GM12873 (cell line): ENCODE results near the gene FUT8.

Experiments used
- TF ChIP-seq, protein P1 (sequence below): IDR thresholded peaks from 2 replicates; pipeline ENCODE4 v1.5.1; 2012; ENCODE audit warnings: low read depth, mild to moderate bottlenecking, moderate library complexity, low read length, control low read depth; ENCODE audit not compliant: insufficient read depth; ENCODE audit errors: missing control alignments

The FUT8 gene

GRCh38 chr14:65472189-65472588 lies 59.7 kb downstream of the FUT8 start:
- TF ChIP-seq, protein P1, sequence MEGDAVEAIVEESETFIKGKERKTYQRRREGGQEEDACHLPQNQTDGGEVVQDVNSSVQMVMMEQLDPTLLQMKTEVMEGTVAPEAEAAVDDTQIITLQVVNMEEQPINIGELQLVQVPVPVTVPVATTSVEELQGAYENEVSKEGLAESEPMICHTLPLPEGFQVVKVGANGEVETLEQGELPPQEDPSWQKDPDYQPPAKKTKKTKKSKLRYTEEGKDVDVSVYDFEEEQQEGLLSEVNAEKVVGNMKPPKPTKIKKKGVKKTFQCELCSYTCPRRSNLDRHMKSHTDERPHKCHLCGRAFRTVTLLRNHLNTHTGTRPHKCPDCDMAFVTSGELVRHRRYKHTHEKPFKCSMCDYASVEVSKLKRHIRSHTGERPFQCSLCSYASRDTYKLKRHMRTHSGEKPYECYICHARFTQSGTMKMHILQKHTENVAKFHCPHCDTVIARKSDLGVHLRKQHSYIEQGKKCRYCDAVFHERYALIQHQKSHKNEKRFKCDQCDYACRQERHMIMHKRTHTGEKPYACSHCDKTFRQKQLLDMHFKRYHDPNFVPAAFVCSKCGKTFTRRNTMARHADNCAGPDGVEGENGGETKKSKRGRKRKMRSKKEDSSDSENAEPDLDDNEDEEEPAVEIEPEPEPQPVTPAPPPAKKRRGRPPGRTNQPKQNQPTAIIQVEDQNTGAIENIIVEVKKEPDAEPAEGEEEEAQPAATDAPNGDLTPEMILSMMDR, result no peak

- TF ChIP-seq, protein P1, result no peak
Observed at GRCh38 chr14:65476273-65476941, 63.9 kb downstream of the FUT8 start.

GRCh38 chr14:65476942-65477318 lies 64.4 kb downstream of the FUT8 start:
- TF ChIP-seq, protein P1, result no peak

DNA sequence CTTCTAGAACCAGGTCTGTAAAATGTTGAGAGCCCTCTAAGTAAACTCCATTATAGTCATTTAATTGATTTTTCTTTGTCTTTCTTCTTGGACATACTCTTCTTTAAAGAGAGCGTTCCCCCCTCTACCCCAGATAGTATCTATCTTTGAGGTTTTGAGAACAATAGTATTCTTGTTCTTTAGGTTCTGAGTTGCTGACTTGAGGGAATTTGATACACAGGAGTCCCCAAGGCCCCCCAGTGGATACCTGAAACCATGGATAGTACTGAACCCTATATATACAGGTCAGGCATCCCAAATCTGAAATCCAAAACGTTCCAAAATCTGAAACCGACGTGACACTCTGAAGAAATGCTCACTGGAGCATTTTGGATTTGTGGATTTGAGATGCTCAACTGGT lies 65.5 kb downstream of the FUT8 start:
- TF ChIP-seq, protein P1, result no peak

GRCh38 chr14:65478596-65478995 lies 66.1 kb downstream of the FUT8 start:
- TF ChIP-seq, protein P1, result no peak

GRCh38 chr14:65479386-65479785 lies 66.9 kb downstream of the FUT8 start:
- TF ChIP-seq, protein P1, result no peak

GRCh38 chr14:65482757-65483438 lies 70.4 kb downstream of the FUT8 start:
- TF ChIP-seq, protein P1, result no peak
